Left ventricle myocardium inferior (tissue), 1 donor: Measurements from ENCODE around the gene SRGAP2C. TPM values are rescaled to one million over a fixed set of nuclear protein-coding genes. Genes with fewer than 3 reads are reported as not detected.
"Not testable (repeated sequence)": the region's sequence is repeated elsewhere in the genome, so short reads cannot be mapped to it uniquely, and the experiment has no call there.

Source experiments
- DNase-seq: peaks from one replicate; pipeline ENCODE4 v3.0.0-alpha.2; 2020
- H3K27ac ChIP-seq: fragments of 200-600 bp; replicated peaks from 2 replicates; pipeline ENCODE4 v1.8.0; 2021
- H3K27me3 ChIP-seq: fragments of 200-600 bp; 2 replicates; pipeline ENCODE4 v1.8.0; 2021; ENCODE audit warnings: low read depth
- H3K36me3 ChIP-seq: fragments of 200-600 bp; 2 replicates; pipeline ENCODE4 v1.8.0; 2021
- H3K4me1 ChIP-seq: fragments of 200-600 bp; 2 replicates; pipeline ENCODE4 v1.8.0; 2021
- H3K4me3 ChIP-seq: fragments of 200-600 bp; 2 replicates; pipeline ENCODE4 v1.8.0; 2021; ENCODE audit warnings: mild to moderate bottlenecking, moderate library complexity
- H3K9me3 ChIP-seq: fragments of 200-600 bp; replicated peaks from 2 replicates; pipeline ENCODE4 v1.8.0; 2021
- intact Hi-C: fragments of 100-400 bp; cut with micrococcal nuclease; formaldehyde crosslinking; loops from one replicate; pipeline ENCODE4 v1.11.0; 2022
- total RNA-seq: library from RNA; stranded (reverse); fragmentation: NEBNext Ultra II Directional; extraction: Animal tissue kit (Norgen Biotek cat#: 25700); gene quantifications from one replicate; pipeline ENCODE4 v1.2.1, GENCODE V29; 2021
- donor health status: DM: no; HTN: yes; CAD: no; lungs with severe emphysema.

Gene SRGAP2C
- total RNA-seq, 1 donor from 2014 or later, result 12.4 TPM

DNA sequence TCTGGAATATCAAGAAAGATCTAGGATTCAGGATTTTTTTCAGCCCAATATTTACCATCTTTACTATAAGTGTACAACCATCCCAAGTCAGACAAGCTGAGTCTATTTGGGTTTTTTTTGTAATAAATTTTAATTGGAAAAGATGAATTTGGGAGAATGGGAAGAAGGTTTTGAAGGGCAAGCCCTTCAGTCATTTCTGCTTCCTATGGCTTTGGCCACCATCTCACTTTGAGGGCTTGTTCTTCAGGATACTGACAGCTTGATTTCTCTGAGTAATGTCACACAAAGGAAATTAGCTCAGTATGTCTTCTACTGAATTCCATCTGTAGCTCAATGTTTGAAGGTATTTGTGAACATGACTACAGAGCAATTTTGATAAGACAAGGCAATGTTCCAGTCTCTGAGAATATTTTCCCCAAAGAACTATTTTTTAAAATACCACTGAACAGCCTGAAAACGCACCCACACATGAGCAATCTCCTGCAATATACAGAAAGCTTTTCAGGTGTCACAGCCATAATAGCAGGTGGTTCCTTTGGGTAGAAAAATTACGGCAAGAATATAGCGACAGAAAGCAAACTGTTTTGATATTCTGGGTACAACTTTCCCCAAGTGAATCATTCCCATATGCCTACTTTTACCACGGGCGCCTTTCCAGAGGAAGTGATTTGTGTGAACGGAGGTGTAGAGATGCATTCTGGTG is 23.4 kb upstream of the SRGAP2C start:
- H3K9me3 ChIP-seq, H3K27ac ChIP-seq, H3K4me1 ChIP-seq, DNase-seq, H3K4me3 ChIP-seq, H3K36me3 ChIP-seq, H3K27me3 ChIP-seq, intact Hi-C loops: not testable (repeated sequence)

GRCh38 chr1:121163850-121164757 is 20.7 kb upstream of the SRGAP2C start:
- H3K36me3 ChIP-seq, H3K4me3 ChIP-seq, H3K27me3 ChIP-seq, DNase-seq, H3K9me3 ChIP-seq, H3K4me1 ChIP-seq, intact Hi-C loops, H3K27ac ChIP-seq: not testable (repeated sequence)

- H3K9me3 ChIP-seq, H3K36me3 ChIP-seq, intact Hi-C loops, H3K4me1 ChIP-seq, H3K4me3 ChIP-seq, DNase-seq, H3K27ac ChIP-seq, H3K27me3 ChIP-seq: not testable (repeated sequence)
Observed at GRCh38 chr1:121165296-121165695, 19.5 kb upstream of the SRGAP2C start.

DNA sequence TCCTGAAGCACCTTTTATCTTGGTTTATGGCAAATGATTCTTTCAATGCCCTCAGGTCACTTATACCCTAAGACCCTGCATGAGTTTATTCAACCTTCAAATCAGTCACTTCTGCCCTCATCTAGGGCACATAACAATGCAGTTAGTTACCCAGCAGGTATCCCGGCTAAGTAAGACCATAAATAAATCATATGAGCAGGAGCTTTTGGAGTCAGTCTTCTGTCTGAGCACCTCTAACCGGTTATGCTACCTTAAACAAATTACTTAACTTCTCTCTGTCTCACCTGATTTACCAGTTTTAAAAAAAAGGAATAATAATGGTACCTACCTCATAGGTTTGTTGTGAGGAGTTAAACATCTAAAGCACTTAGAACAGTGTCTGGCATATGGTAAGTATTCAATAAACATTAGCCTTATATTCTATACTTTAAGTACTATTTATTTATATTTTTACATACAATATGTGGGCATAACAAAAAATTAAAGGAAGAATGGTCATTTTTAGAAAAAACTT is 17.5 kb upstream of the SRGAP2C start:
- DNase-seq, H3K27ac ChIP-seq, H3K4me1 ChIP-seq, H3K36me3 ChIP-seq, H3K4me3 ChIP-seq, H3K27me3 ChIP-seq, H3K9me3 ChIP-seq, intact Hi-C loops: not testable (repeated sequence)

DNA sequence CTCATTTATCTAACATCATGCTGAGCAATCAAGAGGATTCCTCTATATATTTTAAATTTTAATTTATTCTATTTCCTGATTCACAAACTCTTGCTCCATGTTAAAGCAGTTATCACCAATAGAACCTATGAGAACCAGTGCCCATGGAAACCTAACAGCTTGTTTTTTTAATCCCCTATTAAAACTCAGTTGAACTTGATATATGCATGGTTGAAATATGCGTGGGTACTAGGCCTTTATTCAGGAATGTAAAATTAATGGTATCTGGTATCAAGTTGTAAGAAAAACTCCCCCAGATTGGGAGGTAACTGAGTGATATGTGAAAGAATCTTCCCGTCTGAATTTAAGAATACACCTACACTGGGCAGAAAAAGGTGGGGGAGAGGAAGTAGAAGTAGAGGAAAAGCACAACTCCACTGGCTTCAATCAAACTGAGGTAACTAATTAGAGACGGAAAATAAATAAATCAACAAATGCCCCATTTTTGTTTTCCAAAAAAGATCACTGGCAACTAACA is 16.6 kb upstream of the SRGAP2C start:
- DNase-seq, H3K4me3 ChIP-seq, H3K27me3 ChIP-seq, intact Hi-C loops, H3K36me3 ChIP-seq, H3K27ac ChIP-seq, H3K4me1 ChIP-seq, H3K9me3 ChIP-seq: not testable (repeated sequence)

- H3K4me1 ChIP-seq, H3K36me3 ChIP-seq, H3K4me3 ChIP-seq, intact Hi-C loops, DNase-seq, H3K27me3 ChIP-seq, H3K27ac ChIP-seq, H3K9me3 ChIP-seq: not testable (repeated sequence)
Observed at GRCh38 chr1:121176649-121177048, 8.1 kb upstream of the SRGAP2C start.

GRCh38 chr1:121178197-121178596 is 6.6 kb upstream of the SRGAP2C start:
- DNase-seq, H3K4me1 ChIP-seq, intact Hi-C loops, H3K36me3 ChIP-seq, H3K27me3 ChIP-seq, H3K4me3 ChIP-seq, H3K27ac ChIP-seq, H3K9me3 ChIP-seq: not testable (repeated sequence)

- H3K27me3 ChIP-seq, intact Hi-C loops, H3K27ac ChIP-seq, H3K36me3 ChIP-seq, H3K4me1 ChIP-seq, H3K9me3 ChIP-seq: not testable (repeated sequence)
- H3K4me3 ChIP-seq, result peak overlapping the region; percentile 60
- peak; percentile 9 for DNase-seq
Observed at GRCh38 chr1:121183867-121184266, 908 bp upstream of the SRGAP2C start.

DNA sequence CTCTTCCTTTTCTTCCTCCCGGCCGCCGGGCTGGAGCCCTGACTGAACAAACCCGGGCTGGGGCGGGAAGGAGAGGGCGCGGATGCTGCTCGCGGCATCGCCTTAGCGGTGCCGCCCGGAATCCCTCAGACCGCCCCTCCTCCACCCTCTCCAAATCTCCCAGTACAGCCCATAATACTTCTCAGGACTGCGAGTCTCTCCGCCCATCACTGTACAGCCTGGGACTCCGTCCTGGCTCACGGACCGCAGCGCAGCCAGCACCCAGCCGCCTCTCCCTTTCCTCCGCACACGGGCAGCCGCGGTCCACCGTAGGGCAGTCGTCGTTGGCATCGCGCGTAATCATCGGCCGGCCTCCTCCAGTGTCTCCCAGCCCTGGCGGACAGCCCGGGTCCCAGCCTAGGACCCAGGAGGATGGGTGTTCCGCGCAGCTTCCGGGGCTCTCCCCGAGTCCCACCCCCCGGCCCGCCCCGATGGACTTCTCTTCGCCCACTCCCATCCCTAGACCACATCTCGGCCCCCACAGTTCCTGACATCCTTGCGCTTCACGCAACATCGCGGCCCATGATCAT is 449 bp downstream of the SRGAP2C start:
- H3K9me3 ChIP-seq, intact Hi-C loops, H3K36me3 ChIP-seq, H3K4me1 ChIP-seq, H3K27me3 ChIP-seq: not testable (repeated sequence)
- peak overlapping the region; percentile 68 for H3K4me3 ChIP-seq
- peak overlapping the region; percentile 84 for H3K27ac ChIP-seq
- peak; percentile 16 for DNase-seq

- H3K4me3 ChIP-seq, result peak overlapping the region; percentile 54
- H3K4me1 ChIP-seq, H3K9me3 ChIP-seq, H3K36me3 ChIP-seq, H3K27me3 ChIP-seq, intact Hi-C loops: not testable (repeated sequence)
- peak overlapping the region; percentile 30 for H3K27ac ChIP-seq
- DNase-seq, result peak; percentile 21
Observed at GRCh38 chr1:121186191-121186590, 1.4 kb downstream of the SRGAP2C start.

- intact Hi-C loops, DNase-seq: not testable (repeated sequence)
- peak overlapping the region; percentile 41 for H3K4me3 ChIP-seq
Observed at GRCh38 chr1:121187914-121188313, 3.1 kb downstream of the SRGAP2C start.

GRCh38 chr1:121192512-121192911 is 7.7 kb downstream of the SRGAP2C start:
- H3K4me1 ChIP-seq, DNase-seq, H3K36me3 ChIP-seq, intact Hi-C loops, H3K27me3 ChIP-seq, H3K9me3 ChIP-seq, H3K4me3 ChIP-seq, H3K27ac ChIP-seq: not testable (repeated sequence)

More at GRCh38 chr1:121187914-121188313, 3.1 kb downstream of the SRGAP2C start:
- H3K27me3 ChIP-seq, H3K4me1 ChIP-seq, H3K27ac ChIP-seq, H3K36me3 ChIP-seq, H3K9me3 ChIP-seq: not testable (repeated sequence)

GRCh38 chr1:121197095-121197882 is 12.5 kb downstream of the SRGAP2C start:
- H3K27ac ChIP-seq, DNase-seq, H3K9me3 ChIP-seq, H3K36me3 ChIP-seq, H3K27me3 ChIP-seq, H3K4me3 ChIP-seq, H3K4me1 ChIP-seq, intact Hi-C loops: not testable (repeated sequence)
